Liver (tissue), 2 donors: ENCODE data around the gene HRH2.

Source experiments
- FOXA1 ChIP-seq: IDR thresholded peaks from 2 replicates; pipeline ENCODE4 v1.6.1; 2016; ENCODE audit warnings: antibody characterized with exemption
- RAD21 ChIP-seq, 2 donors: IDR thresholded peaks; 2 replicates each; pipeline ENCODE4 v1.6.1; 2016; ENCODE audit warnings: antibody characterized with exemption in 2 of 2, mild to moderate bottlenecking in 2 of 2
- donor health status: healthy.

DNA sequence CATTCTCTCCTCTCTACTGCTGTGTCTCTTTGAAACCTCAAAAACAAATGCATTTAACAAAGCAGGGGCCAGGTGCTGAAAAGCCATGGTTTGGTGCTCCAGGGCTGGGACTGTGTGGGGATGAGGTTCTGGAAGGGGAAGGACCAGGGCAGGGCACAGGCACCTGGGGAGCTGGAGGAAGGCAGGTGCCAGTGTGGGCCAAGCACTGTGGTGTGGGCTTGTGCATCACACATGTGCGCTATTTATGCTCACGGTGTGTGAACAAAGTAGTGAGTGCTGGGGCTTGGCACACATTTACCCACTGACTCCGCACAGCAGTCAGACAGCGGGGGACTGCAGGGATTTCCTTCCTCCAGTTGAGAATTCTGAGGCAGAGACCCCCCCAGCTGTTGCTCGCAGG, 10.1 kb downstream of the HRH2 start:
- TF ChIP-seq RAD21 (IDR thresholded peaks at IDR 0.05) = no peak
- TF ChIP-seq FOXA1 = no peak
